IgD-negative memory B cell (primary cell): ENCODE data around the gene KIZ. TPM values are rescaled to one million over a fixed set of nuclear protein-coding genes. Genes with fewer than 3 reads are reported as not detected.

Experiments used
- H3K27ac Mint-ChIP-seq, 3 donors: one replicate each; pipeline ENCODE4 v1.8.0; 2020 to 2022; ENCODE audit warnings: mild to moderate bottlenecking in 3 of 3, mixed read lengths in 3 of 3, moderate library complexity in 1 of 3
- H3K27me3 Mint-ChIP-seq: one replicate; pipeline ENCODE4 v1.8.0; 2021; ENCODE audit warnings: mixed read lengths
- H3K36me3 Mint-ChIP-seq: one replicate; pipeline ENCODE4 v1.8.0; 2020; ENCODE audit warnings: mild to moderate bottlenecking, mixed read lengths
- H3K4me1 Mint-ChIP-seq, 3 donors: one replicate each; pipeline ENCODE4 v1.8.0; 2020 to 2022; ENCODE audit warnings: mixed read lengths in 3 of 3, mild to moderate bottlenecking in 1 of 3
- H3K4me3 Mint-ChIP-seq, 4 donors: one replicate each; pipeline ENCODE4 v1.8.0; 2020 to 2022; ENCODE audit warnings: mild to moderate bottlenecking in 4 of 4, mixed read lengths in 4 of 4, moderate library complexity in 3 of 4
- H3K9me3 Mint-ChIP-seq, 3 donors: one replicate each; pipeline ENCODE4 v1.8.0; 2020 to 2021; ENCODE audit warnings: mixed read lengths in 3 of 3, mild to moderate bottlenecking in 1 of 3
- polyA plus RNA-seq: library from polyadenylated mRNA; unstranded; fragments of 300-500 nt; fragmentation: Illumina TruSeq; gene quantifications from one replicate; pipeline ENCODE4 v1.2.3, GENCODE V29; 2021

KIZ gene
- polyA plus RNA-seq, 1 donor from 2014 or later = 26.2 TPM

DNA sequence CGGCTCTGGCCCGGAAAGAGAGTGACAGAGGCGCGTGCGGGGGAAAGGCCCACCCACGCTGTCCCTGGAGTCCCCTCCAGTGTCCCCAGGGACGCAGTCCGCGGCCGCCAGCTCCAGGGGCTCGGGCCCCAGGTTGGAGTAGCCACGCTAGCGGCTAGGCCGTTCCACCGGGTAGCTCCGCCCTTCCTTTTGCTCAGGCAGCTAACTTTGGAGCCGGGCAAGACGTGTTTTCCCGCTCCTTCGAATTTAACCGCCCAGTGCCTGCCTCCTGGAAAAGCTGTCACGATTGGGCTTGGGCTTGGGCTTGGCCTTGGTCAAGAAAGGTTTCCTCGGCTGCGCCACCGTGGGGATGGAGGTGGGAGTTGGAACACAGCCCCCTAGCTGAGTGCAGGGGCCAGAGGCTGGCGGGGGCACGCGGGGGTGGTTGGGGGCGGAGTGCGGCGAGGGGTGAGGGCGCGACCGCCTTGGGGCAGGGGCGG lies 24.4 kb upstream of the KIZ start:
- peak overlapping the region; percentile 65 to 96 (median 93) for H3K4me3 Mint-ChIP-seq
- H3K27ac Mint-ChIP-seq = peak overlapping the region in 1 of 3 donors; percentile 96
- H3K9me3 Mint-ChIP-seq = peaks cover 0 to 7% (median 0%) of the 10 kb centered on the region in 3 donors
- peaks cover 11 to 38% (median 16%) of the 10 kb centered on the region in 3 donors for H3K4me1 Mint-ChIP-seq
- H3K27me3 Mint-ChIP-seq = peaks cover 64% of the 10 kb centered on the region
- H3K36me3 Mint-ChIP-seq = peaks cover 2% of the 10 kb centered on the region

DNA sequence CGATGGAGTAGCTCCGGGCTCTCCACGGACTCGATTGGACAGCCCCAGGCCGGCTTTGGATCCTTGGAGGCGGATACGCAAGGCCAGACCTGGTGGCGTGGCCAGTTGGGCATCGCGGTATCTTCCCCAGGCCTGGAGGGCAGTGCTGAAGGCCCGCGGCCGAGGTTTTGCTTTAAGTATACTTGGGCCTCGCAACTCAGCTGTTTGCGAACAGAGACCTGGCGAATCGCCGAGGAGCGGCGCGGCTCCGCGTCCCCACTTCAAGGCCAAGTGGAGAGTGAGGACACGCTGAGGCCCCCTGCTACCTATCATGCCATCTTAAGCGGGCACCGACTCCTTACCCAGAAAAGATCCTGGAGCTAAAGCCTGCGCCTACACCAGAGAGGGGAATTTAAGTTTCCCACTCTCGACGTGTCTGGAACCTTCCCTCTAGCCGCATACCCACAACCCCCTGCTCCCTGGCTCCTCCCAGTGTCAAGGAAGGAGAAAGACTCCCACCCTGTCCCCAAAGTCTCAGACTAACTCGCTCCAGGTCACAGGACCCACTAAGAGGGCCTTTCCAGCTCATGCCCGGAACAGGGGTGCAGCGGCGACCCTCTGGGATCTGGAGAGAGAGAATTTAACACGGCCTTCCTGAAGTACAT lies 23.8 kb upstream of the KIZ start:
- Mint-ChIP-seq H3K4me1 (peaks cover 11 to 38% (median 16%) of the 10 kb centered on the region in 3 donors), H3K9me3 (peaks cover 0 to 7% (median 0%) of the 10 kb centered on the region in 3 donors), H3K27ac (peak overlapping the region; percentile 71 to 96 (median 73)), H3K4me3 (peak overlapping the region; percentile 86 to 96 (median 88)), H3K36me3 (peaks cover 2% of the 10 kb centered on the region), H3K27me3 (peaks cover 59% of the 10 kb centered on the region)

DNA sequence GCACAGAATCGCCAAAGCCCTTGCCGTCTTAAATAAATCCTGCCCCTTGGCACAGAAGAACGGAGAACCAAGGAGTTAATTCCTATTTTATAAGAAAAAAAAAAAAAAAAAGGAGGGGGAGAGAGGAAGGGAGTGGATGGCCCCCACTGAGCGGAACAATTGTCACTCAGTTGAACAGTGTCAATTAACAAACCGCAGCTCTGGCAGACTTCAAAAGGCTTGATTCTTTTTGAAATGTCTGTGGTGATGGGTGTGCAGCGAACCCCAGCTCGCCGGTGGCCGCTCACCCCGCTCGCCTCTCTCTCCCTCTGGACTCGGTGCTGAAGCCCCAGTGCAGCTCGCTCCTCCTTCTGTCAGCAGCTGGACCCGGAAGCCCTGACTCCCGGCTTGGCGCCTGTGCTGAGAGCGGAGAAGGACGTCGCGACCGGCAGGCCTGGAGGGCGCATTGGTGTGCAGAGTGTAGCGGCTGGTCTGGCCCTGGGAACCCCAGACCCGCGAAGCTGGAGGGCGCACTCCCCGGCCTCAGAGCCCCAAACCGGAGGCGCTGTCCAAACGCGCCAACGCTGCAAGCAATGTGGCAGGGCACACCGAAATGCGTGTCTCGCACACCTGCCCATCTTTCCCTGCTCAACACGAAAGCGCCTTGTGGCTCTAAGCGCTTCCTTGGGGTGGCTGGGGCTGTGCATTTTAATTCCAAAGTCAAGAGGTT lies 23.1 kb upstream of the KIZ start:
- Mint-ChIP-seq H3K9me3 (peaks cover 2 to 7% (median 3%) of the 10 kb centered on the region in 3 donors), H3K27ac (peak overlapping the region; percentile 73 to 91 (median 80)), H3K36me3 (peaks cover 2% of the 10 kb centered on the region), H3K4me1 (peaks cover 11 to 38% (median 16%) of the 10 kb centered on the region in 3 donors), H3K27me3 (peaks cover 62% of the 10 kb centered on the region), H3K4me3 (peak overlapping the region; percentile 86 to 96 (median 88))

DNA sequence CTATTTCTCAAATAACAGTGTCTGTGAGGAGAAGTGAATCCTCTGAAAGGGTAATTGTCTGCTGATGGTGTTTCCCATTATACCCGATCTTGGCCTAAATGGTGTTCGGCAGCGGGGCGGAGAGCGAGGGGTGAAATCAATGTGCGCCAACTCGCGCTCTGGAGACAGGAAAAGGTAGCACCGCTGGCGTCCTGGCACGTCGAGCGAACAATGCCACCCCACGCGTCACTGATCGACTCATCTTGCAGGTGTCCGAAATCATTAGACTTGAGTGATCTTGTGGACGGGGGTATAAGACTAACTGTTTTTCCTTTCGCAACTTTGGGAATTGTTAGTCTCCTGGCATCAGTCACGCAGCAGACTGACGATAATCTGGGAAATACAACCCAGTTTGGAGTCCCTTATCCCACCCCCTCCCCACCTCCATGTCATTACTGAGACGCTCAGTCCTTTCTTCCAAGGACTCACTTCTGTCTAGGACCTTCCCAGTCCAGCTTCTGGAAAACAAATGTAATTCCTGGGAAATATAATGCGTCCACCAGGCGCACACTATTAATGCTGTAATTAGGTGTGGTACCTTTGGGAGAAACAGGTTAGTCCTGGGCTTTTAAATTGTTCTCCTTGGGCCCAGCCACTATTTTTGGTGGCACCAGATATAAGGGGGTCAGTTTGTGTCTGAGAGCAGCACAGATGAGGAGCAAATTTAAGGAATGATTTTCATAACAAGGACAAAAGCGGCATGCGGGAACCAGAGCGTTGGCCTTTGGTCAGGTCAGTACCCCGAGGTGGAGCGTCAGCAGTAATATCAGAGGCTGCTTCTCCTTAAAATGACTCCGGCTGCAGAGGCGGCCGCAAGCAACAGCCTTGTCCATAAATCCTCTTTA lies 22.1 kb upstream of the KIZ start:
- H3K9me3 Mint-ChIP-seq = peaks cover 2 to 7% (median 3%) of the 10 kb centered on the region in 3 donors
- H3K4me3 Mint-ChIP-seq = peak overlapping the region; percentile 30 to 96 (median 82)
- H3K27ac Mint-ChIP-seq = peak overlapping the region; percentile 73 to 91 (median 80)
- H3K4me1 Mint-ChIP-seq = peaks cover 11 to 33% (median 16%) of the 10 kb centered on the region in 3 donors
- peaks cover 60% of the 10 kb centered on the region for H3K27me3 Mint-ChIP-seq
- peaks cover 2% of the 10 kb centered on the region for H3K36me3 Mint-ChIP-seq

DNA sequence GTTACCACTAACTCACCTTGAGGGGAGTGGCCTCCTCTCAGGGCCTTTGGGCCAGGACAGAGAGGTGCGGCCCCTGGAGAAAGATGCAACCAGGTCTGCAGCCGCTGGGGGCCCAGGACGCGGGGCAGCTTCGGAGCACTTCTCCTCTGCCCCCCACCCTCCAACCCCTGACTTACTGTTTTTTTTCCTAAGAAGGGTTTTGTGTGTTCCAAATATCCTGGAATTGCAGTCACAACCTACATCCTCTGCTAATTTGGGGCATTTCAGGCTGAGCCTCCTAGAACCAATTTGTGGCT lies 21.5 kb upstream of the KIZ start:
- peaks cover 2% of the 10 kb centered on the region for H3K36me3 Mint-ChIP-seq
- peak overlapping the region in 2 of 3 donors; percentile 26 to 73 for H3K27ac Mint-ChIP-seq
- peak overlapping the region in 2 of 4 donors; percentile 78 to 96 for H3K4me3 Mint-ChIP-seq
- peaks cover 55% of the 10 kb centered on the region for H3K27me3 Mint-ChIP-seq
- H3K4me1 Mint-ChIP-seq = peaks cover 10 to 32% (median 16%) of the 10 kb centered on the region in 3 donors
- H3K9me3 Mint-ChIP-seq = peaks cover 2 to 7% (median 3%) of the 10 kb centered on the region in 3 donors

DNA sequence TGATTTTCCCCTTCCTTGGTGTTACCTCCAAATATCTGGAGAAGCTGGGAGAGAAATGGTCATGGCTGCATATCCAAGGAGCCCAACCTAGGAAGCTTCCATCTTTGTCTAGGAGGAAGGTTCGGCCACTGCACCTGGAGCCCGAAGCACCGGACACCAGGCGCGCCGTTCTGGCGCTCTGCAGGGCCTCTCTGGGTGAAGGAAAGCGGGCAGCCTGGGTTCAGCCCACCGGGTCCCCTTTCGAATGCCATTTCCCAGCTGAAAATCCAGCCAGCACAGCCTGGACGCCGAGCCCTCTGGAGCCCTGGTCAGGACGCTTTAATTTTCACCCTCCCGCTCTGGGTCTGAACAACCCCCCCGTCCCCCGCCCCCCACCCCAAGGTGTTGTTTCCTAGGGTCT lies 21.0 kb upstream of the KIZ start:
- Mint-ChIP-seq H3K27me3 (peaks cover 55% of the 10 kb centered on the region), H3K4me3 (peak overlapping the region in 1 of 4 donors; percentile 96), H3K36me3 (peaks cover 2% of the 10 kb centered on the region), H3K27ac (peak overlapping the region in 2 of 3 donors; percentile 26 to 73), H3K9me3 (peaks cover 2 to 7% (median 3%) of the 10 kb centered on the region in 3 donors), H3K4me1 (peaks cover 10 to 28% (median 15%) of the 10 kb centered on the region in 3 donors)

DNA sequence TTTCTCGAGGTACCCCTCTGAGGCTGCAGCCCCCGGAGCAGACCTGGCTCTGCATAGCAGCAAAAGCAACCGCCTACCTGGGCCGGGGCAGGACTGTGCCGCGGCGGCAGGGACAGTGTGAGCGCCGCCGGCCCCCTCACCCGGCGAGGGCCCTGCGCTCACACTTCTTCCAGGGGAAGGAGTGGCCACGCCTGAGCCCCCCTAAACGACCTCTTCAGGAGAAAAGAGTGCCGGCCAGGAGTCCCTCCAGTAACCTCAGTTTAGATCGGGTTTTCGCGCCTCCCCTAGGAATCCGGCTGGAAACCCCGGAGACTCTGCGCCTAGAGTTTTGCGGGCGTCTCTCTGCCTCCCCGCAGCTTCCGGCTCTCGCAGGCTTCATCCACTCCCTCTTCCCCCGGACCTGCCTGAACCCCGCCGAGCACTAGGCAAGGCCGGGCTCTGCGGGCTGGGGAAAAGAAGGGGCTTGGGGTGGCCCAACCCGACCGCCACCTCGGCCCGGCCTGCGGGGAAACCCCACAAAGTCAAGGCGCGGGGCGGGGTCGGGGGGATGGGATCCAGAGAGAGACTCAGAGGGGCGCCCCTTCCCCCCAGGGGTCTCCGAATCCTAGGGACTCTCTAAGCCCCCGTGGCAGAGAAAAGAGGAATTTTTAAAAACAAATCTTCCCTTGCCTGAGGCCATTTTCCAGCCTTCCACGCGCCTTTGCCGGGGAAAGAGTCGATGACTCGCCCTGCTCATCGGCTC lies 20.3 kb upstream of the KIZ start:
- Mint-ChIP-seq H3K4me3 (no peak overlapping the region), H3K9me3 (peaks cover 2 to 7% (median 3%) of the 10 kb centered on the region in 3 donors)

DNA sequence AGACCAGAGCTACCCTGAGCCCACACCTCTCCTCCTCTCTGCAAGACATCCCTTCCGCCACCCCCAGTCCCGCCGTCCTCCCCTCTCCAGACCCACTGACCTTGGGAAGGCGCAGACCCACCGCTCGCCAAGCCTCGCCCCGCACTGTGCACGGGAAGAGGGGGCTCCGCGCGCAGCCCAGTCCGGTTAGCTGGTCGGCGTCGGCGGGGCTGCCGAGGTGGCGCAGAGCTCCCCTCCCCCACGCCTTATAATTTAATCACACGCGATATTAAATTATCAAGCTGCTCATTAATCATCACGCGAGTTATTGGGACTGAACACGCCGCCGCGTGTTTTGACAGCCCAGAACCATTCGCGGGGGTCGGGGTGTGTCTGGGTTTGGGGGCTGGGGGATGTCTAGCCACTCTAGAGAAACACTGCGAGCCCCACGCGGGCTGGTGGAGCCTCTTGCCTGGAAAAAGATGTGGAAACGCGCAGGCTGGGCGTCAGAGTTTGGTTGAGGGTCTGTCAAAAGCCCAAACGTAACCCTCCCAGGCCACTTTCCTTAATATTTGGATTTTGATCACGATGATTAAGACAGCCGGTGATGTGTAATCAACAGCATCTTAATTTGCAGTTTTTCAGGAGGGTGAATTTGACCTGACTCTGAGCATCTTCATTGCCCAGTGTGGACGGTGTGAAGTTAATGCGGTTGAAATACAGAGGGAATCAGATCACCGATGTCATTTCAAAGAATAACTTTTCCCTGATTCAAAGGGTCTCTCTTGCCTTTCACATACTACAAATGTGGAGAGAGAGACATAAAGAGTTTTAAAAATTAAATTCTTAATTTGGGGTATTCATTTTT lies 19.5 kb upstream of the KIZ start, which contains the start of gene LINC00237:
LINC00237 (minus strand) TSS at position 188 of the 847 bp plus-strand sequence.
- H3K9me3 Mint-ChIP-seq = peaks cover 2 to 5% (median 3%) of the 10 kb centered on the region in 3 donors
- peak within 1 kb of the TSS in 1 of 3 donors; percentile 25 for H3K27ac Mint-ChIP-seq
- H3K36me3 Mint-ChIP-seq = peaks cover 2% of the 10 kb centered on the region
- H3K4me1 Mint-ChIP-seq = peaks cover 4 to 17% (median 11%) of the 10 kb centered on the region in 3 donors
- peak within 1 kb of the TSS in 2 of 4 donors; percentile 49 to 70 for H3K4me3 Mint-ChIP-seq
- H3K27me3 Mint-ChIP-seq = peaks cover 46% of the 10 kb centered on the region

More for the DNA sequence above, 20.3 kb upstream of the KIZ start:
- Mint-ChIP-seq H3K27ac (no peak overlapping the region), H3K36me3 (peaks cover 2% of the 10 kb centered on the region), H3K4me1 (peaks cover 7 to 21% (median 13%) of the 10 kb centered on the region in 3 donors), H3K27me3 (peaks cover 51% of the 10 kb centered on the region)

DNA sequence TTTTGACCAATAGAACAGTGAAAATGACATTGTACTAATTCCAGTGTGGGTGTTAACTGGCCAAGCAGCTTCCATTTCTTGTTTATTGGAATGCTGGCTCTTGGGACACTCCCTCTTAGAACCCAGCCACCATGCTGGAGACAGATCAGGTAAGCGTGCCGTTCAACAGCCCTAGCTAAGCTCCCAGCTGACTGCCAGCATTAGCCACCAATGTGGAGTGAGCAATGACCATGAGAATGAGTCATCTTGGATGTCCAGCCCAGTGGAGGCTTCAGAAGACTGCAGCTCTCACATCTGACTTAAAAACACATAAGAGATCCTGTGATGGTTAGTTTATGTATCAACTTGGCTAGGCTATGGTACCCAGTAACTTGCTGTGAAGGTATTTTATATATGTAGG lies 16.7 kb upstream of the KIZ start:
- H3K4me3 Mint-ChIP-seq = no peak overlapping the region
- H3K4me1 Mint-ChIP-seq = no peaks in the 10 kb centered on the region
- H3K27ac Mint-ChIP-seq = no peak overlapping the region
- peaks cover 2% of the 10 kb centered on the region for H3K36me3 Mint-ChIP-seq
- H3K27me3 Mint-ChIP-seq = peaks cover 24% of the 10 kb centered on the region
- peaks cover 0 to 3% (median 2%) of the 10 kb centered on the region in 3 donors for H3K9me3 Mint-ChIP-seq

DNA sequence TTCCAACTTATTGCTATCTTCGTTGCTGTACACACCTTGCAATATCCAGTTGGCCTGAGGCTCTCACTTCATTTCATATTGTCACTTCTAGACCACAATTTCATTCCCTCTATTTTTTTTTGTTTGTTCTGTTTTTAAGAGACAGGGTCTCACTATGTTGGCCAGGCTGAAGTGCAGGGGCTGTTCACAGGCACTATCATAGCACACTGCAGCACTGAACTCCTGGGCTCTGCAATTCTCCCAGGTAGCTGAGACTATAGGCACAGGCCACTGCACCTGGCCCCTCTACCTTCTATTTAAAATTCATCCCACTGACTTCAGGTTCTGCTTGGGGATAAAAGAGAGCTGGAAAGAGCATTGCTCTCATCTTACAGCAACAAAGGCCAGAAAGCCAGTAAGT lies 15.1 kb upstream of the KIZ start:
- Mint-ChIP-seq H3K4me1 (no peaks in the 10 kb centered on the region), H3K9me3 (peaks cover 0 to 3% (median 2%) of the 10 kb centered on the region in 3 donors), H3K27ac (no peak overlapping the region), H3K27me3 (peaks cover 14% of the 10 kb centered on the region), H3K4me3 (no peak overlapping the region), H3K36me3 (no peaks in the 10 kb centered on the region)

DNA sequence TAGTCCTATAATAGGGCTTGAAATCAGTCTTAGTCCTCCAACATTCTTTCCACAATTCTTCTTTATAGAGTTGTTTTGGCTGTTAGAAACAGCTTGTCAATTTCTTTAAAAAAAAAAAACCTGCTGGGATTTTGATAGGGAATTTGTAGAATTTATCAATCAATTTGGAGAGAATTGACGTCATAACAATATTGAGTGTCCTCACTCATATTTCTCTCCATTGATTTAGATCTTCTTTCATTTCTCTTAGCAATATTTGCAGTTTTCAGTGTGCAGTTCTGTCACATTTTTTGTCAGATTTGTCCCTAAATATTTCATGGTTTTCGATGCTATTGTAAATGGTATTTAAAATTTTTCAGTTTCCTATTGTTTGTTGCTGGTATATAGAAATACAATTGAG lies 14.5 kb upstream of the KIZ start:
- no peak overlapping the region for H3K4me3 Mint-ChIP-seq
- H3K9me3 Mint-ChIP-seq = peaks cover 0 to 3% (median 2%) of the 10 kb centered on the region in 3 donors
- H3K27me3 Mint-ChIP-seq = peaks cover 11% of the 10 kb centered on the region
- no peak overlapping the region for H3K27ac Mint-ChIP-seq
- no peaks in the 10 kb centered on the region for H3K4me1 Mint-ChIP-seq
- no peaks in the 10 kb centered on the region for H3K36me3 Mint-ChIP-seq

DNA sequence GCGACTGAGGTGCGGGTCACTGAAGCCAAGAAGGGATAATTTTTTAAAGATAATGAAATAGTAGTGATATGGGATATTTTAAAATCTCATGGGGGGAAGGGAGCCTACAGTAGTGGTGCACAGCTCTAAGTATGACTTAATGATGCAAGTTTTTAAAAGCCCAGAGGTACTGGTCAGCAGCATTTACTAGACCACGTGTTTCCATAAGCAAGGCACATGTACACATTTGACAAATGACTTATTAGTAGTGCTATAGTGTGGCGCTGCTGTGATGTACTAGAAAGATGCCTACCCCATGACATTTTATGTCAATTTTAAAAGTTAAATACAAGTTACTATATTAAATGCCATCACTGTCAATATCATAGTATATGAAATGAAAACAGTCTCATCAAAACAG lies 12.2 kb upstream of the KIZ start:
- Mint-ChIP-seq H3K27ac (no peak overlapping the region), H3K4me1 (no peaks in the 10 kb centered on the region), H3K27me3 (peaks cover 3% of the 10 kb centered on the region), H3K36me3 (no peaks in the 10 kb centered on the region), H3K9me3 (no peaks in the 10 kb centered on the region), H3K4me3 (no peak overlapping the region)

DNA sequence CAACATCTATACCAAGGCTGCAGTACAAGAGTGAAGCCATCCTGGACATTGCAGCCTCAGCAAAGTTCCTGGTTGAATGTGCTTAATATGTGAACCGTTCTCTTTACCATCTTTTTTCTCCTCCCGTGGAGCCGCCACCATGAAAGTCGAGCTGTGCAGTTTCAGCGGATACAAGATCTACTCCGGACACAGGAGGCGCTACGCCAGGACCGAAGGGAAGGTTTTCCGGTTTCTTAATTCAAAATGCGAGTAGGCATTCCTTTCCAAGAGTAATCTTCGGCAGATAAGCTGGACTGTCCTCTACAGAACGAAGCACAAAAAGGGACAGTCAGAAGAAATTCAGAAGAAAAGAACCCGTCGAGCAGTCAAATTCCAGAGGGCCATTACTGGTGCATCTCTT lies 11.3 kb upstream of the KIZ start:
- Mint-ChIP-seq H3K36me3 (no peaks in the 10 kb centered on the region), H3K4me1 (no peaks in the 10 kb centered on the region), H3K4me3 (no peak overlapping the region), H3K27me3 (peaks cover 3% of the 10 kb centered on the region), H3K9me3 (no peaks in the 10 kb centered on the region), H3K27ac (no peak overlapping the region)
